ENCODE data around the gene AGBL1. TPM values are rescaled to one million over a fixed set of nuclear protein-coding genes. Genes with fewer than 3 reads are reported as not detected.

Gene AGBL1
- total and polyA plus RNA-seq, 7 donors = 0.96 to 34.8 (median 6.6) TPM

DNA sequence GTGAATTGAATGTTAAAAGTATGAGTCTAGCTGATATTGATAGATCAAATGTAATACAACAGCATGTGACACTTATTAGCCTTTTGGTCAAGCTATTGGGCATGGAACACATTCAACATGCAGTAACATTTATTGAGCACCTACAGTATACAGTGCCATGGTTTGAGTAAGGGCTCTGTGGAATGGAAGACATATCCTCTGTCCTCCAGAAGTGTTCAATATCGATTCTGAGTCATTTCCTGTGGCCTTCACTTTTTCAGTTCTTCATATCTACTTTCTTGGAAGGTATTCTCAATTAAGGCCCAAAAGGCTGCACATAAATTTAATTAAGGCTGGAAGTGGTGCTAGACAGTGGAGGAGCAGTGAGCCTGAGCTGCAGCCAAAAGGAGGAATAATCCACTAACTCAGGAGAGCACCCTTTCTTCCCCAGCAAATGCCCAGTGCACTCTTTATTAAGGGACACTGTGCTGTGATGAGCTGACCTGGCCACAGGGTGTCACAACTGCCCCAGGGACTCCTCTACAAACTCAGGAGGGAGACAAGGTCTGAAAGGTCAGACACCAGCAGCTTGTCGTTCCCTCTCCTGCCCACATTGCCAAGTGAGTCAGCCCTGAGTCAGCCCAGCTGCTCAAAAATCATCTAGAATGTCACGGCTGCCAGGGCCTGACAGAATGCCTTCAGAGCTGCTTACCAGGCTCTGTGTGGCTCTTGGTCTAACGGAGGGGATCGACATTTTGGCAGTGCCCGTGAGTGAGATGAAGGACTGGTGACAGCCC is 544.8 kb downstream of the AGBL1 start:
- Histone ChIP-seq H3K36me3 (ENCODE audit: insufficient read depth in 1 of 2, low read depth in 1 of 2) (no peaks in the 10 kb centered on the region), H3K9me3 (no peaks in the 10 kb centered on the region), H3K27me3 (ENCODE audit: insufficient read depth in 3 of 3, low read length in 2 of 3) (no peaks in the 10 kb centered on the region), H3K4me3 (peak overlapping the region; percentile 32), H3K4me1 (peaks cover 10% of the 10 kb centered on the region), H3K27ac (peak overlapping the region; percentile 84)
- WGBS, 3 donors = 7 to 15% (median 13%) methylated on average over 6 of the region's 6 CpGs
- ATAC-seq = peak; percentile 99 to 100 (median 100)
- DNase-seq = peak; percentile 88 to 95
- TF ChIP-seq, protein P1, sequence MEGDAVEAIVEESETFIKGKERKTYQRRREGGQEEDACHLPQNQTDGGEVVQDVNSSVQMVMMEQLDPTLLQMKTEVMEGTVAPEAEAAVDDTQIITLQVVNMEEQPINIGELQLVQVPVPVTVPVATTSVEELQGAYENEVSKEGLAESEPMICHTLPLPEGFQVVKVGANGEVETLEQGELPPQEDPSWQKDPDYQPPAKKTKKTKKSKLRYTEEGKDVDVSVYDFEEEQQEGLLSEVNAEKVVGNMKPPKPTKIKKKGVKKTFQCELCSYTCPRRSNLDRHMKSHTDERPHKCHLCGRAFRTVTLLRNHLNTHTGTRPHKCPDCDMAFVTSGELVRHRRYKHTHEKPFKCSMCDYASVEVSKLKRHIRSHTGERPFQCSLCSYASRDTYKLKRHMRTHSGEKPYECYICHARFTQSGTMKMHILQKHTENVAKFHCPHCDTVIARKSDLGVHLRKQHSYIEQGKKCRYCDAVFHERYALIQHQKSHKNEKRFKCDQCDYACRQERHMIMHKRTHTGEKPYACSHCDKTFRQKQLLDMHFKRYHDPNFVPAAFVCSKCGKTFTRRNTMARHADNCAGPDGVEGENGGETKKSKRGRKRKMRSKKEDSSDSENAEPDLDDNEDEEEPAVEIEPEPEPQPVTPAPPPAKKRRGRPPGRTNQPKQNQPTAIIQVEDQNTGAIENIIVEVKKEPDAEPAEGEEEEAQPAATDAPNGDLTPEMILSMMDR (IDR thresholded peaks at IDR 0.05) = peak; percentile 71
- intact Hi-C loops (cut with DNase I) = loop anchor here (1.0 to 10.0 kb wide), 6 partner anchors 250 to 1830 kb away; no protein-coding TSS in a partner anchor

GRCh38 chr15:86629409-86630356 is 550.0 kb downstream of the AGBL1 start:
- intact Hi-C loops (cut with DNase I) = loop anchor here (10.0 kb wide), 3 partner anchors 245 to 1825 kb away; no protein-coding TSS in a partner anchor
- TF ChIP-seq, protein P1 (IDR thresholded peaks at IDR 0.05) = no peak
- Histone ChIP-seq H3K4me3 (no peak overlapping the region), H3K9me3 (no peaks in the 10 kb centered on the region), H3K27me3 (ENCODE audit: insufficient read depth in 3 of 3, low read length in 2 of 3) (no peaks in the 10 kb centered on the region), H3K27ac (no peak overlapping the region), H3K4me1 (no peaks in the 10 kb centered on the region), H3K36me3 (ENCODE audit: insufficient read depth in 1 of 2, low read depth in 1 of 2) (no peaks in the 10 kb centered on the region)
- WGBS, 3 donors = 79 to 80% (median 80%) methylated on average over 7 of the region's 7 CpGs
- ATAC-seq (no peak), DNase-seq (no peak)

- Histone ChIP-seq H3K36me3 (ENCODE audit: insufficient read depth in 1 of 2, low read depth in 1 of 2) (no peaks in the 10 kb centered on the region), H3K27ac (no peak overlapping the region), H3K9me3 (no peaks in the 10 kb centered on the region), H3K4me3 (no peak overlapping the region), H3K4me1 (no peaks in the 10 kb centered on the region), H3K27me3 (ENCODE audit: insufficient read depth in 3 of 3, low read length in 2 of 3) (no peaks in the 10 kb centered on the region)
- DNase-seq (no peak), ATAC-seq (no peak)
- TF ChIP-seq, protein P1 (IDR thresholded peaks at IDR 0.05) = no peak
- intact Hi-C loops (cut with DNase I) = no loop called here
- 80 to 91% (median 83%) methylated on average over 5 of the region's 5 CpGs for WGBS, 3 donors
These were observed 551.3 kb downstream of the AGBL1 start for GRCh38 chr15:86630946-86631345.

GRCh38 chr15:86634146-86634545 is 554.5 kb downstream of the AGBL1 start:
- Histone ChIP-seq H3K4me1 (no peaks in the 10 kb centered on the region), H3K27me3 (ENCODE audit: insufficient read depth in 3 of 3, low read length in 2 of 3) (no peaks in the 10 kb centered on the region), H3K27ac (no peak overlapping the region), H3K4me3 (no peak overlapping the region), H3K36me3 (ENCODE audit: insufficient read depth in 1 of 2, low read depth in 1 of 2) (no peaks in the 10 kb centered on the region), H3K9me3 (no peaks in the 10 kb centered on the region)
- DNase-seq (no peak), ATAC-seq (no peak)
- 85 to 92% (median 88%) methylated on average over 4 of the region's 4 CpGs for WGBS, 3 donors
- intact Hi-C loops (cut with DNase I) = no loop called here
- TF ChIP-seq, protein P1 (IDR thresholded peaks at IDR 0.05) = no peak

Data from psoas muscle (tissue), 8 donors.